OCI-LY1 (cell line): Measurements from ENCODE around the gene MRPS31.

ENCODE experiments used
- H2AFZ ChIP-seq: fragments of 200-600 bp; sonication (generic), shearing (Covaris generic); 2 replicates; pipeline ENCODE4 v1.6.0; 2014; ENCODE audit warnings: antibody characterized with exemption, mild to moderate bottlenecking, low read length
- H3F3A ChIP-seq: fragments of 200-600 bp; sonication (generic), shearing (Covaris generic); 2 replicates; pipeline ENCODE4 v1.6.0; 2014; ENCODE audit warnings: mild to moderate bottlenecking, antibody characterized with exemption, low read length, moderate library complexity; ENCODE audit not compliant: insufficient read depth
- H3K27ac ChIP-seq: fragments of 200-600 bp; sonication (generic); 2 replicates; pipeline ENCODE4 v1.5.1; 2014; ENCODE audit warnings: low read length, mixed run types, mild to moderate bottlenecking, low read depth; ENCODE audit not compliant: poor library complexity, severe bottlenecking
- H3K27me3 ChIP-seq: fragments of 200-600 bp; sonication (generic); 2 replicates; pipeline ENCODE4 v1.6.0; 2014; ENCODE audit warnings: antibody characterized with exemption, mild to moderate bottlenecking, low read length, moderate library complexity; ENCODE audit not compliant: insufficient read depth
- H3K36me3 ChIP-seq: fragments of 200-600 bp; sonication (generic); 2 replicates; pipeline ENCODE4 v1.6.1; 2014; ENCODE audit warnings: mild to moderate bottlenecking, antibody characterized with exemption, low read length, moderate library complexity, mixed read lengths; ENCODE audit not compliant: insufficient read depth
- H3K4me1 ChIP-seq: fragments of 200-600 bp; sonication (generic); 2 replicates; pipeline ENCODE4 v1.5.1; 2014; ENCODE audit warnings: mild to moderate bottlenecking, low read length, moderate library complexity; ENCODE audit not compliant: insufficient read depth, severe bottlenecking
- H3K4me2 ChIP-seq: fragments of 200-600 bp; sonication (generic), shearing (Covaris generic); 2 replicates; pipeline ENCODE4 v1.6.1; 2014; ENCODE audit warnings: low read length
- H3K4me3 ChIP-seq: fragments of 200-600 bp; sonication (generic); 2 replicates; pipeline ENCODE4 v1.5.1; 2014; ENCODE audit warnings: low read length, low read depth, mild to moderate bottlenecking, mixed read lengths; ENCODE audit not compliant: poor library complexity, severe bottlenecking
- H3K79me2 ChIP-seq: fragments of 200-600 bp; shearing (Covaris generic); 2 replicates; pipeline ENCODE4 v1.6.1; 2016; ENCODE audit warnings: mixed run types, low read length, mixed read lengths; ENCODE audit not compliant: insufficient read depth
- H3K9ac ChIP-seq: fragments of 200-600 bp; sonication (generic), shearing (Covaris generic); 2 replicates; pipeline ENCODE4 v1.6.1; 2014; ENCODE audit warnings: mild to moderate bottlenecking, low read length, mixed read lengths
- H3K9me2 ChIP-seq: fragments of 200-600 bp; sonication (generic), shearing (Covaris generic); 2 replicates; pipeline ENCODE4 v1.6.1; 2014; ENCODE audit warnings: low read depth, mild to moderate bottlenecking, low read length, mixed read lengths
- H3K9me3 ChIP-seq: fragments of 200-600 bp; shearing (Covaris generic); 2 replicates; pipeline ENCODE4 v1.6.1; 2014; ENCODE audit warnings: low read length, mixed read lengths
- H4K20me1 ChIP-seq: fragments of 200-600 bp; sonication (generic), shearing (Covaris generic); 2 replicates; pipeline ENCODE4 v1.6.0; 2016; ENCODE audit warnings: mild to moderate bottlenecking, low read length; ENCODE audit not compliant: insufficient read depth
- CTCF ChIP-seq: fragments of 200-600 bp; sonication (generic), shearing (Covaris generic); IDR thresholded peaks from 2 replicates; pipeline ENCODE4 v1.5.1; 2017; ENCODE audit warnings: mild to moderate bottlenecking, antibody characterized with exemption, low read length, moderate library complexity, mixed read lengths
- EZH2 ChIP-seq: fragments of 200-600 bp; sonication (generic), shearing (Covaris generic); IDR thresholded peaks from 2 replicates; pipeline ENCODE4 v1.8.0; 2017; ENCODE audit warnings: borderline replicate concordance, mixed run types, mild to moderate bottlenecking, antibody characterized with exemption, low read length, moderate library complexity, mixed read lengths

MRPS31 gene

DNA sequence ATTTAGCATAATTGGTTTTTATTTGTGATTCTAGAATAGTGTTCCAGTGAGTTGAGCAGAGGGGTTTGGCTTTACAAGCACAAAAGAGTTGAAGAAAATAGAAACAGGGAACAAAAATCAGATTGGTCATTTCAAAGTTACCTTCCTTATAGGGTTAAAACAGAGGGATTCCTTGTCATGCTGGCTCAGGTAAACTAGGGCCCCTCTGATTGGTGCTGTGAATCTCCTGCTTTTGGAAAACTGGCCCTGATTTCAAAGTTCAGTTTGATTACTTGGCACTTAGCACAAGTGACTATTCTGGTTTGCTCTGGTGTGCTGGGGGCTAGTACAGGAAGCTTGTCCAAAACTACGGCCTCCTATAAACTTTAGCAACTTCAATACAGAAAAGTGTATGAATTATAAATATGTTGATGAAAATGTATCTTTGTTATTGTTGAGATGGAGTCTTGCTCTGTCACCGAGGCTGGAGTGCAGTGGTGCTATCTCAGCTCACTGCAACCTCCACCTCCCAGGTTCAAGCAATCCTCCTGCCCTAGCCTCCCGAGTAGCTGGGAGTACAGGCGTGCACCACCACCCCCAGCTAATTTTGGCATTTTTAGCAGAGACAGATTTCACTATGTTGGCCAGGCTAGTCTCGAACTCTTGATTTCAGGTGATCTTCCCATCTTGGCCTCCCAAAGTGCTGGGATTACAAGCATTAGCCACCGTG lies 1.9 kb upstream of the MRPS31 start:
- Histone ChIP-seq H3K4me3 (no peak overlapping the region), H3K79me2 (peaks cover 14% of the 10 kb centered on the region), H3K27ac (peak overlapping the region; percentile 26), H3K9ac (no peak overlapping the region), H3K9me3 (no peaks in the 10 kb centered on the region), H3K36me3 (no peaks in the 10 kb centered on the region), H4K20me1 (no peaks in the 10 kb centered on the region), H2AFZ (peak overlapping the region; percentile 85), H3K9me2 (no peaks in the 10 kb centered on the region), H3K27me3 (no peaks in the 10 kb centered on the region), H3K4me2 (no peak overlapping the region), H3F3A (no peaks in the 10 kb centered on the region), H3K4me1 (peaks cover 44% of the 10 kb centered on the region)
- TF ChIP-seq CTCF: no peak

- H3K9me3 ChIP-seq: no peaks in the 10 kb centered on the region
- H3K27ac ChIP-seq: peak overlapping the region; percentile 58
- peaks cover 13% of the 10 kb centered on the region; the same call in 1 of the 2 replicates for H3K36me3 ChIP-seq
- no peak overlapping the region; the same call in 1 of the 2 replicates for H2AFZ ChIP-seq
- peaks cover 14% of the 10 kb centered on the region for H3K79me2 ChIP-seq
- H3K4me1 ChIP-seq: peaks cover 24% of the 10 kb centered on the region
- H3F3A ChIP-seq: peaks cover under 1% of the 10 kb centered on the region; the same call in 1 of the 2 replicates
- H3K4me3 ChIP-seq: peak overlapping the region; percentile 91
- peak overlapping the region; percentile 90 for H3K9ac ChIP-seq
- H4K20me1 ChIP-seq: no peaks in the 10 kb centered on the region
- H3K9me2 ChIP-seq: no peaks in the 10 kb centered on the region
- no peak; the same call in 1 of the 2 replicates for TF ChIP-seq CTCF
- no peak for TF ChIP-seq EZH2
- H3K4me2 ChIP-seq: peak overlapping the region; percentile 98
- H3K27me3 ChIP-seq: no peaks in the 10 kb centered on the region
Observed at GRCh38 chr13:40770609-40770933, 419 bp downstream of the MRPS31 start.

DNA sequence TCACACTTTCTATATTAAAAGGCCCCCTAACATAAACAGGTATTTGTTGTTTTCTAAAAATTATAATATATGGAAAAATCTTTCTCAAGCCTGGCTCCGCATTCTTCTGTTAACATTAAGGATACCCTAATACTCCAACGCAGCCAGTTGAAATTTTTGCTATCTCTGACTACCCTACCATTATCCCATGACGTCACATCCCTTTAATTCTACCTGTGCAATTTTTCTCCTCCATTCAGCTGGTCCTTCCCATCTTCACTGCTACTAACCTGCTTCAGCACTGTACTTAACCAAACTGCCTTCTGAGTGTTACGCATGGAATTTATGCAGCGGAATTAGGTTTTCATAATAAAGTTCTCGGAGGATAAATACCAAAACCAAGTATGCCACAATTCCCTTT lies 1.0 kb downstream of the MRPS31 start:
- Histone ChIP-seq H4K20me1 (no peaks in the 10 kb centered on the region), H3K27me3 (no peaks in the 10 kb centered on the region), H3K79me2 (peaks cover 14% of the 10 kb centered on the region), H3K27ac (no peak overlapping the region), H3K9me3 (no peaks in the 10 kb centered on the region), H3K4me1 (peaks cover 24% of the 10 kb centered on the region), H3K36me3 (peaks cover 17% of the 10 kb centered on the region; the same call in 1 of the 2 replicates), H2AFZ (no peak overlapping the region), H3K9ac (peak overlapping the region; percentile 90), H3K4me2 (peak overlapping the region; percentile 98), H3K4me3 (peak overlapping the region; percentile 91), H3F3A (peaks cover 2% of the 10 kb centered on the region; the same call in 1 of the 2 replicates), H3K9me2 (no peaks in the 10 kb centered on the region)
- TF ChIP-seq CTCF: no peak
- TF ChIP-seq EZH2: no peak
